Dendritic cell treated with granulocyte-macrophage colony-stimulating factor and Interleukin-4, amounts not matched to agents 40 ng/mL and 50 ng/mL, for 4 days (primary cell): ENCODE measurements around the gene DHX30.
"Not testable (repeated sequence)": the region's sequence is repeated elsewhere in the genome, so short reads cannot be mapped to it uniquely, and the experiment has no call there.

Experiments
- H3K27ac Mint-ChIP-seq: one replicate; pipeline ENCODE4 v1.8.0; 2022; ENCODE audit warnings: mild to moderate bottlenecking, mixed read lengths
- H3K27me3 Mint-ChIP-seq: one replicate; pipeline ENCODE4 v1.8.0; 2022; ENCODE audit warnings: mild to moderate bottlenecking, mixed read lengths
- H3K36me3 Mint-ChIP-seq: one replicate; pipeline ENCODE4 v1.8.0; 2022; ENCODE audit warnings: low read depth, mixed read lengths
- H3K4me1 Mint-ChIP-seq: one replicate; pipeline ENCODE4 v1.8.0; 2022; ENCODE audit warnings: low read depth, mixed read lengths
- H3K4me3 Mint-ChIP-seq: one replicate; pipeline ENCODE4 v1.8.0; 2022; ENCODE audit warnings: mild to moderate bottlenecking, moderate library complexity, mixed read lengths
- H3K9me3 Mint-ChIP-seq: one replicate; pipeline ENCODE4 v1.8.0; 2022; ENCODE audit warnings: mixed read lengths
- intact Hi-C: fragments of 100-400 bp; cut with micrococcal nuclease; formaldehyde crosslinking; loops from one replicate; pipeline ENCODE4 v1.15.0; 2022

DHX30 gene

GRCh38 chr3:47872916-47873315 lies 70.0 kb downstream of the DHX30 start:
- H3K36me3 Mint-ChIP-seq: peaks cover 92% of the 10 kb centered on the region
- H3K27me3 Mint-ChIP-seq: no peaks in the 10 kb centered on the region

GRCh38 chr3:47874438-47874837 lies 71.5 kb downstream of the DHX30 start:
- no peak overlapping the region for H3K4me3 Mint-ChIP-seq
- H3K4me1 Mint-ChIP-seq: no peaks in the 10 kb centered on the region
- no peaks in the 10 kb centered on the region for H3K9me3 Mint-ChIP-seq
- no peaks in the 10 kb centered on the region for H3K27me3 Mint-ChIP-seq
- peaks cover 85% of the 10 kb centered on the region for H3K36me3 Mint-ChIP-seq
- intact Hi-C loops: no loop called here
- no peak overlapping the region for H3K27ac Mint-ChIP-seq

More at GRCh38 chr3:47872916-47873315, 70.0 kb downstream of the DHX30 start:
- Mint-ChIP-seq H3K27ac (no peak overlapping the region), H3K4me1 (no peaks in the 10 kb centered on the region), H3K4me3 (no peak overlapping the region), H3K9me3 (no peaks in the 10 kb centered on the region)
- intact Hi-C loops: no loop called here

GRCh38 chr3:47874913-47875312 lies 72.0 kb downstream of the DHX30 start:
- Mint-ChIP-seq H3K9me3 (no peaks in the 10 kb centered on the region), H3K27ac (no peak overlapping the region), H3K4me1 (no peaks in the 10 kb centered on the region), H3K4me3 (no peak overlapping the region), H3K27me3 (no peaks in the 10 kb centered on the region), H3K36me3 (peaks cover 81% of the 10 kb centered on the region)
- intact Hi-C loops: no loop called here

- Mint-ChIP-seq H3K4me1 (no peaks in the 10 kb centered on the region), H3K4me3 (no peak overlapping the region), H3K27ac (no peak overlapping the region), H3K36me3 (peaks cover 72% of the 10 kb centered on the region), H3K27me3 (no peaks in the 10 kb centered on the region), H3K9me3 (no peaks in the 10 kb centered on the region)
- intact Hi-C loops: no loop called here
These were observed 74.4 kb downstream of the DHX30 start for GRCh38 chr3:47877290-47877689.

GRCh38 chr3:47877719-47878118 lies 74.8 kb downstream of the DHX30 start:
- Mint-ChIP-seq H3K27ac (no peak overlapping the region), H3K4me3 (no peak overlapping the region), H3K36me3 (peaks cover 73% of the 10 kb centered on the region), H3K9me3 (no peaks in the 10 kb centered on the region), H3K4me1 (no peaks in the 10 kb centered on the region), H3K27me3 (no peaks in the 10 kb centered on the region)
- intact Hi-C loops: no loop called here

- intact Hi-C loops: no loop called here
- Mint-ChIP-seq H3K27ac (no peak overlapping the region), H3K4me3 (no peak overlapping the region), H3K9me3 (no peaks in the 10 kb centered on the region), H3K27me3 (no peaks in the 10 kb centered on the region), H3K36me3 (peaks cover 79% of the 10 kb centered on the region), H3K4me1 (no peaks in the 10 kb centered on the region)
These were observed 79.4 kb downstream of the DHX30 start for GRCh38 chr3:47882338-47882737.

- H3K4me3 Mint-ChIP-seq: no peak overlapping the region
- H3K9me3 Mint-ChIP-seq: no peaks in the 10 kb centered on the region
- H3K27me3 Mint-ChIP-seq: no peaks in the 10 kb centered on the region
- no peaks in the 10 kb centered on the region for H3K4me1 Mint-ChIP-seq
- H3K36me3 Mint-ChIP-seq: peaks cover 87% of the 10 kb centered on the region
- intact Hi-C loops: no loop called here
- no peak overlapping the region for H3K27ac Mint-ChIP-seq
These were observed 81.7 kb downstream of the DHX30 start for GRCh38 chr3:47884603-47885002.

- Mint-ChIP-seq H3K27me3 (no peaks in the 10 kb centered on the region), H3K9me3 (no peaks in the 10 kb centered on the region), H3K36me3 (peaks cover 87% of the 10 kb centered on the region), H3K27ac (no peak overlapping the region), H3K4me3 (no peak overlapping the region), H3K4me1 (no peaks in the 10 kb centered on the region)
- intact Hi-C loops: no loop called here
These were observed 82.2 kb downstream of the DHX30 start for GRCh38 chr3:47885168-47885567.

GRCh38 chr3:47887991-47888390 lies 85.1 kb downstream of the DHX30 start:
- H3K4me3 Mint-ChIP-seq, H3K4me1 Mint-ChIP-seq, H3K27me3 Mint-ChIP-seq, intact Hi-C loops, H3K27ac Mint-ChIP-seq, H3K9me3 Mint-ChIP-seq: not testable (repeated sequence)
- H3K36me3 Mint-ChIP-seq: peaks cover 90% of the 10 kb centered on the region

GRCh38 chr3:47888986-47889757 lies 86.2 kb downstream of the DHX30 start:
- H3K36me3 Mint-ChIP-seq: peaks cover 88% of the 10 kb centered on the region
- H3K27me3 Mint-ChIP-seq: no peaks in the 10 kb centered on the region
- intact Hi-C loops: no loop called here
- H3K4me3 Mint-ChIP-seq: no peak overlapping the region
- no peak overlapping the region for H3K27ac Mint-ChIP-seq
- H3K9me3 Mint-ChIP-seq: no peaks in the 10 kb centered on the region
- H3K4me1 Mint-ChIP-seq: no peaks in the 10 kb centered on the region

GRCh38 chr3:47890126-47890827 lies 87.3 kb downstream of the DHX30 start:
- peaks cover 85% of the 10 kb centered on the region for H3K36me3 Mint-ChIP-seq
- intact Hi-C loops: no loop called here
- peak overlapping the region; percentile 26 for H3K27ac Mint-ChIP-seq
- H3K9me3 Mint-ChIP-seq: no peaks in the 10 kb centered on the region
- H3K4me3 Mint-ChIP-seq: no peak overlapping the region
- H3K27me3 Mint-ChIP-seq: no peaks in the 10 kb centered on the region
- no peaks in the 10 kb centered on the region for H3K4me1 Mint-ChIP-seq

- H3K9me3 Mint-ChIP-seq: no peaks in the 10 kb centered on the region
- H3K36me3 Mint-ChIP-seq: peaks cover 82% of the 10 kb centered on the region
- no peak overlapping the region for H3K4me3 Mint-ChIP-seq
- H3K4me1 Mint-ChIP-seq: no peaks in the 10 kb centered on the region
- no peaks in the 10 kb centered on the region for H3K27me3 Mint-ChIP-seq
- H3K27ac Mint-ChIP-seq: no peak overlapping the region
- intact Hi-C loops: no loop called here
These were observed 88.1 kb downstream of the DHX30 start for GRCh38 chr3:47890828-47891612.

- no peaks in the 10 kb centered on the region for H3K4me1 Mint-ChIP-seq
- H3K27ac Mint-ChIP-seq: no peak overlapping the region
- peaks cover 82% of the 10 kb centered on the region for H3K36me3 Mint-ChIP-seq
- H3K27me3 Mint-ChIP-seq: no peaks in the 10 kb centered on the region
- intact Hi-C loops: no loop called here
- H3K9me3 Mint-ChIP-seq: no peaks in the 10 kb centered on the region
- no peak overlapping the region for H3K4me3 Mint-ChIP-seq
These were observed 88.7 kb downstream of the DHX30 start for GRCh38 chr3:47891613-47892005.
